ENCODE results near the gene NEMF. TPM values are rescaled to one million over a fixed set of nuclear protein-coding genes. Genes with fewer than 3 reads are reported as not detected.
"Not testable (repeated sequence)": the region's sequence is repeated elsewhere in the genome, so short reads cannot be mapped to it uniquely, and the experiment has no call there.

NEMF gene
- total RNA-seq, 2 experiments from 2014 or later, result 75.6 to 78.9 TPM

GRCh38 chr14:49745191-49745590, 107.4 kb downstream of the NEMF start:
- no peak overlapping the region for H3K4me3 Mint-ChIP-seq
- ChIA-PET CTCF (interaction anchor here (0.5 kb wide), 1 partner anchor 23 kb away, joined by 3 read pairs; the partner anchor contains the start of gene KLHDC2), POLR2A (no interaction called here)

GRCh38 chr14:49735669-49736068, 116.9 kb downstream of the NEMF start:
- DNase-seq; H3K4me3 Mint-ChIP-seq; H3K36me3 Mint-ChIP-seq (ENCODE audit: low read depth); H3K27me3 Mint-ChIP-seq (ENCODE audit: low read depth); ATAC-seq; H3K9me3 Mint-ChIP-seq (ENCODE audit: insufficient read depth); CTCF ChIA-PET; H3K27ac Mint-ChIP-seq; H3K4me1 Mint-ChIP-seq (ENCODE audit: low read depth): not testable (repeated sequence)
- POLR2A ChIA-PET, result interaction anchor here (0.7 kb wide), 1 partner anchor 39 kb away, joined by 3 read pairs; no protein-coding TSS in a partner anchor

More at GRCh38 chr14:49745191-49745590, 107.4 kb downstream of the NEMF start:
- no peaks in the 10 kb centered on the region for H3K9me3 Mint-ChIP-seq (ENCODE audit: insufficient read depth)
- no peak for DNase-seq
- H3K27ac Mint-ChIP-seq, result no peak overlapping the region
- no peaks in the 10 kb centered on the region for H3K36me3 Mint-ChIP-seq (ENCODE audit: low read depth)
- no peaks in the 10 kb centered on the region for H3K4me1 Mint-ChIP-seq (ENCODE audit: low read depth)
- no peak for ATAC-seq
- no peaks in the 10 kb centered on the region for H3K27me3 Mint-ChIP-seq (ENCODE audit: low read depth)

- H3K27ac Mint-ChIP-seq, result no peak overlapping the region
- no peaks in the 10 kb centered on the region for H3K4me1 Mint-ChIP-seq (ENCODE audit: low read depth)
- H3K36me3 Mint-ChIP-seq (ENCODE audit: low read depth), result no peaks in the 10 kb centered on the region
- ChIA-PET POLR2A (interaction anchor here (0.5 kb wide), 1 partner anchor 1102 kb away, joined by 3 read pairs; no protein-coding TSS in a partner anchor), CTCF (no interaction called here)
- H3K9me3 Mint-ChIP-seq (ENCODE audit: insufficient read depth), result no peaks in the 10 kb centered on the region
- no peak overlapping the region for H3K4me3 Mint-ChIP-seq
- DNase-seq, result no peak
- no peaks in the 10 kb centered on the region for H3K27me3 Mint-ChIP-seq (ENCODE audit: low read depth)
- no peak for ATAC-seq
Observed at GRCh38 chr14:49733836-49734235, 118.8 kb downstream of the NEMF start.

GRCh38 chr14:49732896-49733295, 119.7 kb downstream of the NEMF start:
- Mint-ChIP-seq H3K9me3 (ENCODE audit: insufficient read depth) (no peaks in the 10 kb centered on the region), H3K4me3 (no peak overlapping the region), H3K27me3 (ENCODE audit: low read depth) (no peaks in the 10 kb centered on the region), H3K4me1 (ENCODE audit: low read depth) (no peaks in the 10 kb centered on the region), H3K36me3 (ENCODE audit: low read depth) (no peaks in the 10 kb centered on the region), H3K27ac (no peak overlapping the region)
- POLR2A ChIA-PET, result no interaction called here
- no peak for DNase-seq
- ATAC-seq, result no peak
- CTCF ChIA-PET, result no interaction called here

Other genes starting within 250 kb of the NEMF start
- gene RPL36AL, start 232.2 kb downstream of the NEMF start, total RNA-seq, result 100 to 1,000 TPM; 229 to 241 TPM
- gene MGAT2, start 232.0 kb downstream of the NEMF start, total RNA-seq, result 10 to 100 TPM; 55.1 to 57.4 TPM
- gene DNAAF2, start 217.5 kb downstream of the NEMF start, total RNA-seq, result 10 to 100 TPM in 1 of 2 experiments, 1 to 10 TPM in 1; 9.3 to 10.2 TPM
- gene POLE2, start 164.6 kb downstream of the NEMF start, total RNA-seq, result 10 to 100 TPM; 39.3 to 41.3 TPM
- 1 to 10 TPM in 1 of 2 experiments, under 1 TPM in 1; 0.95 to 1.5 TPM for gene KLHDC1, start 159.7 kb downstream of the NEMF start, total RNA-seq
- gene KLHDC2, start 84.6 kb downstream of the NEMF start, total RNA-seq, result 10 to 100 TPM; 24.9 to 25.5 TPM
- gene ARF6, start 40.3 kb upstream of the NEMF start, total RNA-seq, result 100 to 1,000 TPM; 183 to 193 TPM

All from activated CD8-positive, alpha-beta T cell treated with anti-CD3 and anti-CD28 coated beads, Interleukin-2, amount 10 ng/mL, durations not matched to agents 7 days and 5 days (primary cell).